HCT116 (cell line): Measurements from ENCODE around the gene LRP2. TPM values are rescaled to one million over a fixed set of nuclear protein-coding genes. Genes with fewer than 3 reads are reported as not detected.

ENCODE experiments used
- ATAC-seq: fragments of 200-7000 bp; cut with Tn5 transposase; 2 replicates; pipeline ENCODE4 v1.9.1; 2020; ENCODE audit warnings: mild to moderate bottlenecking, moderate library complexity
- BruUV-seq: library from RNA; stranded (reverse); fragments of 400-500 nt; replicated peaks from 2 replicates; lab custom pipeline; 2021; lab: Mats Ljungman, UMichigan
- CTCF ChIA-PET: fragments of 300-600 bp; sonication (Branson Sonifier 250); formaldehyde crosslinking; loops from one replicate; lab custom pipeline; 2021; ENCODE audit warnings: antibody characterized with exemption; lab: Charles Lee
- POLR2A ChIA-PET: fragments of 300-600, 350-600 bp; sonication (Branson Sonifier 250); formaldehyde crosslinking; loops from one replicate; lab custom pipeline; 2021; ENCODE audit warnings: antibody characterized with exemption; lab: Charles Lee
- RAD21 ChIA-PET, 2 experiments: fragments of 300-600 bp; sonication (Branson Sonifier 250); formaldehyde crosslinking; loops; one replicate each; lab custom pipeline; 2023; ENCODE audit warnings: low total read pairs in 2 of 2; ENCODE audit not compliant: uncharacterized antibody in 2 of 2, unreplicated experiment in 2 of 2, low non-redundant PET in 1 of 2; lab: Charles Lee
- DNase-seq: peaks from one replicate; pipeline ENCODE4 v3.0.0-alpha.2; 2010; ENCODE audit warnings: low read depth, low spot score
- H2AFZ ChIP-seq: fragments of 200-600 bp; shearing (Covaris generic), sonication (generic); 2 replicates; pipeline ENCODE4 v1.6.1; 2017; ENCODE audit warnings: low read depth, mixed run types, mixed read lengths, antibody characterized with exemption, low read length; ENCODE audit not compliant: poor library complexity, severe bottlenecking
- H3K27ac ChIP-seq: 2 replicates; pipeline ENCODE4 v1.5.1; 2012; ENCODE audit warnings: low read depth, low read length
- H3K27me3 ChIP-seq: fragments of 200-600 bp; sonication (generic); 2 replicates; pipeline ENCODE4 v1.6.1; 2016; ENCODE audit warnings: mixed run types, low read length, mixed read lengths; ENCODE audit not compliant: insufficient read depth
- H3K36me3 ChIP-seq, 2 experiments: fragments of 200-500 bp in 1 of 2; fragments of 200-600 bp in 1 of 2; sonication (Bioruptor generic) in 1 of 2; sonication (generic) in 1 of 2; 2 replicates each; pipeline versions ENCODE4 v1.5.1 to v1.6.1; 2014 to 2016; ENCODE audit warnings: low read length in 2 of 2, inconsistent platforms in 1 of 2, mixed read lengths in 1 of 2, mixed run types in 1 of 2; ENCODE audit not compliant: insufficient read depth in 2 of 2, control insufficient read depth in 1 of 2
- H3K4me1 ChIP-seq, 2 experiments: fragments of 200-600 bp in 1 of 2; sonication (generic) in 1 of 2; 2 replicates each; pipeline versions ENCODE4 v1.5.1 to v1.6.1; 2012 to 2017; ENCODE audit warnings: low read length in 2 of 2, inconsistent platforms in 1 of 2, mild to moderate bottlenecking in 1 of 2, mixed read lengths in 1 of 2, mixed run types in 1 of 2, moderate library complexity in 1 of 2; ENCODE audit not compliant: insufficient read depth in 2 of 2, control insufficient read depth in 1 of 2
- H3K4me2 ChIP-seq: fragments of 200-600 bp; sonication (generic); 2 replicates; pipeline ENCODE4 v1.6.1; 2017; ENCODE audit warnings: mixed run types, low read length, mixed read lengths
- H3K4me3 ChIP-seq, 2 experiments: fragments of 200-600 bp in 1 of 2; sonication (generic) in 1 of 2; replicated peaks in 1 of 2; 2 replicates each; pipeline ENCODE4 v1.5.1; 2011 to 2016; ENCODE audit warnings: low read length in 2 of 2, control low read depth in 1 of 2, low read depth in 1 of 2, mild to moderate bottlenecking in 1 of 2, mixed read lengths in 1 of 2, mixed run types in 1 of 2
- H3K79me2 ChIP-seq: fragments of 200-600 bp; sonication (generic); 2 replicates; pipeline ENCODE4 v1.6.1; 2017; ENCODE audit warnings: mild to moderate bottlenecking, mixed run types, low read length, moderate library complexity, mixed read lengths; ENCODE audit not compliant: insufficient read depth
- H3K9ac ChIP-seq: fragments of 200-600 bp; sonication (generic); 2 replicates; pipeline ENCODE4 v1.6.1; 2016; ENCODE audit warnings: low read length, mixed read lengths
- H3K9me2 ChIP-seq: fragments of 200-600 bp; sonication (generic), shearing (Covaris generic); 2 replicates; pipeline ENCODE4 v1.6.1; 2017; ENCODE audit warnings: mixed run types, mild to moderate bottlenecking, moderate library complexity; ENCODE audit not compliant: insufficient read depth
- H3K9me3 ChIP-seq, 2 experiments: fragments of 200-500 bp in 1 of 2; fragments of 200-600 bp in 1 of 2; sonication (Bioruptor generic) in 1 of 2; sonication (generic) in 1 of 2; 2 replicates each; pipeline ENCODE4 v1.6.1; 2014 to 2017; ENCODE audit warnings: low read length in 2 of 2, mixed read lengths in 2 of 2, inconsistent platforms in 1 of 2, low read depth in 1 of 2, mild to moderate bottlenecking in 1 of 2, mixed run types in 1 of 2, moderate library complexity in 1 of 2; ENCODE audit not compliant: control insufficient read depth in 1 of 2, insufficient read depth in 1 of 2
- H4K20me1 ChIP-seq: fragments of 200-600 bp; sonication (generic), shearing (Covaris generic); 2 replicates; pipeline ENCODE4 v1.6.1; 2017; ENCODE audit warnings: mixed run types, mild to moderate bottlenecking, moderate library complexity; ENCODE audit not compliant: insufficient read depth
- CBX3 ChIP-seq: IDR thresholded peaks from 2 replicates; pipeline ENCODE4 v1.6.1; 2012; ENCODE audit warnings: low read depth
- CTCF ChIP-seq, 3 experiments: fragments of 200-600 bp in 1 of 3; sonication (generic) in 1 of 3; IDR thresholded peaks in 2 of 3; conservative IDR thresholded peaks in 1 of 3; 2 replicates each; pipeline ENCODE4 v1.5.1; 2012 to 2017; ENCODE audit warnings: low read depth in 2 of 3, low read length in 2 of 3, antibody characterized with exemption in 1 of 3, borderline replicate concordance in 1 of 3, control low read depth in 1 of 3, mild to moderate bottlenecking in 1 of 3, mixed read lengths in 1 of 3, mixed run types in 1 of 3, moderate library complexity in 1 of 3; ENCODE audit not compliant: insufficient read depth in 1 of 3
- EGR1 ChIP-seq: IDR thresholded peaks from 2 replicates; pipeline ENCODE4 v1.6.1; 2012; ENCODE audit warnings: low read depth
- EZH2 ChIP-seq: fragments of 200-600 bp; sonication (generic); IDR thresholded peaks from 2 replicates; pipeline ENCODE4 v1.6.1; 2017; ENCODE audit warnings: antibody characterized with exemption, mixed run types
- FOSL1 ChIP-seq: IDR thresholded peaks from 2 replicates; pipeline ENCODE4 v1.6.1; 2012; ENCODE audit warnings: low read depth
- MAX ChIP-seq: IDR thresholded peaks from 2 replicates; pipeline ENCODE4 v1.6.1; 2012
- POLR2A ChIP-seq: IDR thresholded peaks from 2 replicates; pipeline ENCODE4 v1.7.0; 2011; ENCODE audit warnings: borderline replicate concordance; ENCODE audit not compliant: insufficient read depth, insufficient read length; ENCODE audit errors: extremely low read depth
- POLR2AphosphoS5 ChIP-seq: IDR thresholded peaks from 2 replicates; pipeline ENCODE4 v1.6.1; 2011; ENCODE audit warnings: mild to moderate bottlenecking, low read depth, low read length, moderate library complexity
- SRF ChIP-seq: IDR thresholded peaks from 2 replicates; pipeline ENCODE4 v1.6.1; 2012; ENCODE audit warnings: low read depth
- TCF7L2 ChIP-seq: IDR thresholded peaks from 2 replicates; pipeline ENCODE4 v1.7.0; 2011; ENCODE audit warnings: borderline replicate concordance, inconsistent platforms; ENCODE audit not compliant: insufficient read depth, insufficient read length; ENCODE audit errors: extremely low read depth
- intact Hi-C: fragments of 100-400 bp; cut with micrococcal nuclease; formaldehyde crosslinking; loops from 2 replicates; pipeline ENCODE4 v1.10.0; 2022
- total RNA-seq: library from RNA; stranded (reverse); gene quantifications from one replicate; pipeline ENCODE4 v1.2.1, GENCODE V29; 2021; ENCODE audit not compliant: unreplicated experiment

Gene LRP2
- total RNA-seq, 1 experiment from 2014 or later = 0.20 TPM

GRCh38 chr2:169129703-169130243 is 232.6 kb downstream of the LRP2 start:
- Histone ChIP-seq H3K9ac (no peak overlapping the region), H3K9me3 (no peaks in the 10 kb centered on the region), H3K36me3 (no peaks in the 10 kb centered on the region), H3K9me2 (no peaks in the 10 kb centered on the region), H4K20me1 (no peaks in the 10 kb centered on the region), H2AFZ (no peak overlapping the region), H3K4me1 (0 out of 4 replicates have a peak, but pooled peaks cover 0 to 2% of the 10 kb centered on the region in 2 experiments), H3K79me2 (no peaks in the 10 kb centered on the region), H3K27me3 (no peaks in the 10 kb centered on the region), H3K4me3 (no peak overlapping the region), H3K27ac (no peak overlapping the region), H3K4me2 (no peak overlapping the region)
- ChIA-PET RAD21 (no interaction called here), CTCF (no interaction called here), POLR2A (no interaction called here)
- ATAC-seq (no peak), DNase-seq (no peak)
- BruUV-seq = no TSS peak
- intact Hi-C loops = no loop called here
- TF ChIP-seq POLR2A (no peak), MAX (no peak), CTCF (IDR thresholded peaks at IDR 0.05 in 2 of 3, conservative IDR thresholded peaks at IDR 0.05 in 1 of 3; ENCODE audit: borderline replicate concordance in 1 of 3, insufficient read depth in 1 of 3, low read depth in 2 of 3, low read length in 2 of 3) (no peak), TCF7L2 (no peak), CBX3 (no peak), EZH2 (no peak), SRF (no peak), EGR1 (no peak), FOSL1 (no peak), POLR2AphosphoS5 (no peak)
